ENCODE results near the gene PRKCE. TPM values are rescaled to one million over a fixed set of nuclear protein-coding genes. Genes with fewer than 3 reads are reported as not detected.

The PRKCE gene
- total and polyA plus RNA-seq, 2 of the 8 experiments (the other 6 are each of a cell fraction or from before 2014, with no cell fraction given): 0.54 to 2.1 TPM

DNA sequence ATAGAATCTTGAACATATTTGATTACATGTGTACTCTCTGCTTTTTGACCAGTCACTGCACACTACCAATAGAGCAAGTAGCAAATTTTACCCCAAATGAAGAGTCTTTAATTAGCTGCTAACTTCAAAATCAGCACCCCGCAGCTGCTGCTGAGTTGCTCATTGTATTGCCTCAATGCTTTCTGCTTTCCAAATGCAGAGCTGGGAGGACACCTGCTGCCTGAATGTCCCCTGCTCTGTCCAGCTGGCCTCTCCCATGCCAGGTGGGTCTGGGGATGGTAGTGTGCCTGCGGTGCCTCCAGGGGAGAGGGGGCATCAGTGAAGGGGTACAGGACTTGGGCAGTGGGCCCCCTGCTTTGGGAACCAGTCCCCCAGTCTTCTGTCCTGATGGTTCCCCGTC, 184.8 kb downstream of the PRKCE start:
- CTCF ChIA-PET (ENCODE audit: partially characterized antibody): interaction anchor here (0.6 to 2.4 kb wide), 10 partner anchors 11 to 176 kb away, joined by 3 to 7 read pairs (median 3); no protein-coding TSS in a partner anchor
- no peak overlapping the region for H3K27ac ChIP-seq (ENCODE audit: low read depth, low read length)
- 0 out of 4 replicates have a peak overlapping the region, but pooled peaks of 1 of the 2 experiments have one; percentile 9 for H3K4me2 ChIP-seq (ENCODE audit: insufficient read depth in 1 of 2, low read depth in 2 of 2, low read length in 2 of 2)
- H3K4me3 ChIP-seq (ENCODE audit: extremely low read depth in 1 of 4, insufficient read depth in 2 of 4, low read depth in 3 of 4, low read length in 4 of 4): no peak overlapping the region
- H4K8ac ChIP-seq (ENCODE audit: extremely low read depth, insufficient read depth, low read length): no peak overlapping the region
- H4K20me1 ChIP-seq (replicated peaks in 1 of 2; ENCODE audit: control insufficient read depth in 1 of 2, insufficient read depth in 2 of 2, low read length in 2 of 2): no peaks in the 10 kb centered on the region
- H4K91ac ChIP-seq (replicated peaks; ENCODE audit: insufficient read length, low read length): no peak overlapping the region
- whole genome bisulfite sequencing, 2 experiments (ENCODE audit: extremely low coverage in 1 of 2, insufficient coverage in 1 of 2, insufficient read length in 1 of 2, insufficient replicate concordance in 2 of 2, low coverage in 1 of 2, low lambda C conversion rate in 2 of 2, missing lambda C conversion rate in 1 of 2): 65% methylated on average over 3 of the region's 3 CpGs; no CpG with 5 or more reads in 1 of the 2 experiments
- no peaks in the 10 kb centered on the region for H3K79me2 ChIP-seq (ENCODE audit: control insufficient read depth in 1 of 2, insufficient read depth in 2 of 2, low read length in 2 of 2)
- no peak overlapping the region for H2BK15ac ChIP-seq (ENCODE audit: low read length)
- POLR2A ChIA-PET (ENCODE audit: partially characterized antibody): no interaction called here
- H3K18ac ChIP-seq (ENCODE audit: extremely low read depth, low read length): no peak overlapping the region
- no peak overlapping the region for H2BK120ac ChIP-seq (replicated peaks; ENCODE audit: low read depth, low read length)
- H3K56ac ChIP-seq (replicated peaks; ENCODE audit: insufficient read length, low read depth, low read length): no peak overlapping the region
- no peaks in the 10 kb centered on the region for H3K23me2 ChIP-seq (ENCODE audit: low read depth, low read length)
- H3K14ac ChIP-seq (ENCODE audit: insufficient read length): no peak overlapping the region
- no peak overlapping the region for H3K23ac ChIP-seq (ENCODE audit: insufficient read length)
- H3K27me3 ChIP-seq (replicated peaks in 1 of 4; ENCODE audit: control insufficient read depth in 3 of 4, extremely low read depth in 1 of 4, insufficient read depth in 3 of 4, low read length in 3 of 4): no peaks in the 10 kb centered on the region
- 0 out of 4 replicates have a peak, but pooled peaks cover 0 to 1% of the 10 kb centered on the region in 2 experiments for H3K9me3 ChIP-seq (ENCODE audit: insufficient read depth in 2 of 2, low read depth in 1 of 2, low read length in 1 of 2)
- peaks cover 3 to 7% (median 4%) of the 10 kb centered on the region in 4 experiments; a peak in 5 of 7 replicates for H3K4me1 ChIP-seq (replicated peaks in 1 of 4; ENCODE audit: control insufficient read depth in 3 of 4, insufficient read depth in 4 of 4, low read length in 3 of 4)
- no peak overlapping the region for H2BK5ac ChIP-seq (ENCODE audit: low read depth, low read length)
- DNase-seq (ENCODE audit: low read depth in 1 of 2, low spot score in 2 of 2): peak in 1 of 2 experiments; percentile 55
- H2BK20ac ChIP-seq (ENCODE audit: low read length): no peak overlapping the region
- no peak overlapping the region for H3K9ac ChIP-seq (replicated peaks in 1 of 4; ENCODE audit: extremely low read depth in 1 of 4, low read depth in 3 of 4, low read length in 3 of 4)
- TF ChIP-seq, protein P1, sequence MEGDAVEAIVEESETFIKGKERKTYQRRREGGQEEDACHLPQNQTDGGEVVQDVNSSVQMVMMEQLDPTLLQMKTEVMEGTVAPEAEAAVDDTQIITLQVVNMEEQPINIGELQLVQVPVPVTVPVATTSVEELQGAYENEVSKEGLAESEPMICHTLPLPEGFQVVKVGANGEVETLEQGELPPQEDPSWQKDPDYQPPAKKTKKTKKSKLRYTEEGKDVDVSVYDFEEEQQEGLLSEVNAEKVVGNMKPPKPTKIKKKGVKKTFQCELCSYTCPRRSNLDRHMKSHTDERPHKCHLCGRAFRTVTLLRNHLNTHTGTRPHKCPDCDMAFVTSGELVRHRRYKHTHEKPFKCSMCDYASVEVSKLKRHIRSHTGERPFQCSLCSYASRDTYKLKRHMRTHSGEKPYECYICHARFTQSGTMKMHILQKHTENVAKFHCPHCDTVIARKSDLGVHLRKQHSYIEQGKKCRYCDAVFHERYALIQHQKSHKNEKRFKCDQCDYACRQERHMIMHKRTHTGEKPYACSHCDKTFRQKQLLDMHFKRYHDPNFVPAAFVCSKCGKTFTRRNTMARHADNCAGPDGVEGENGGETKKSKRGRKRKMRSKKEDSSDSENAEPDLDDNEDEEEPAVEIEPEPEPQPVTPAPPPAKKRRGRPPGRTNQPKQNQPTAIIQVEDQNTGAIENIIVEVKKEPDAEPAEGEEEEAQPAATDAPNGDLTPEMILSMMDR (IDR thresholded peaks at IDR 0.05; ENCODE audit: control extremely low read depth in 1 of 3, insufficient read depth in 1 of 3, low read depth in 1 of 3, low read length in 3 of 3): peak; percentile 14 to 41 (median 18); a peak in 2 of 4 replicates
- TF ChIP-seq TCF12 (IDR thresholded peaks at IDR 0.05; ENCODE audit: low read depth, low read length): 0 out of 2 replicates have a peak, but pooled peaks have one; percentile 67
- no peak for TF ChIP-seq POLR2AphosphoS5 (IDR thresholded peaks at IDR 0.05; ENCODE audit: low read depth, low read length)
- no peak for TF ChIP-seq SIRT6 (IDR thresholded peaks at IDR 0.05; ENCODE audit: low read length)
- TF ChIP-seq RAD21 (IDR thresholded peaks at IDR 0.05 in 1 of 2, conservative IDR thresholded peaks at IDR 0.05 in 1 of 2; ENCODE audit: low read depth in 2 of 2, low read length in 2 of 2): peak; percentile 50 to 63
- H3K79me1 ChIP-seq (ENCODE audit: low read depth, low read length): no peaks in the 10 kb centered on the region
- H2BK12ac ChIP-seq (ENCODE audit: low read depth, low read length): no peak overlapping the region
- H3K36me3 ChIP-seq (ENCODE audit: control insufficient read depth in 2 of 4, insufficient read depth in 4 of 4, low read length in 3 of 4): no peaks in the 10 kb centered on the region
- no peak overlapping the region for H4K5ac ChIP-seq (ENCODE audit: insufficient read length, low read depth, low read length)
- no peak overlapping the region for H2AK5ac ChIP-seq (ENCODE audit: low read depth, low read length)
- no peak overlapping the region for H2AFZ ChIP-seq (ENCODE audit: low read length)
- no peak overlapping the region for H3K4ac ChIP-seq (replicated peaks; ENCODE audit: insufficient read length, low read depth, low read length)
- FAIRE-seq: no peak
